WERI-Rb-1 (cell line): ENCODE data around the gene ZNF337.

ENCODE experiments used
- DNase-seq: peaks from one replicate; pipeline ENCODE4 v3.0.0-alpha.2; 2020
- H3K27ac ChIP-seq: fragments of 250-450 bp; sonication (Bioruptor Pico); 2 replicates; pipeline ENCODE4 v1.5.1; 2020; ENCODE audit warnings: mild to moderate bottlenecking, moderate library complexity
- H3K27me3 ChIP-seq: fragments of 250-450 bp; sonication (Bioruptor Pico); 2 replicates; pipeline ENCODE4 v1.5.1; 2021; ENCODE audit warnings: mild to moderate bottlenecking, low read depth, moderate library complexity; ENCODE audit not compliant: insufficient read depth, severe bottlenecking
- H3K36me3 ChIP-seq: fragments of 250-450 bp; sonication (Bioruptor Pico); 2 replicates; pipeline ENCODE4 v1.5.1; 2020; ENCODE audit warnings: mild to moderate bottlenecking, moderate library complexity
- H3K4me3 ChIP-seq: 2 replicates; pipeline ENCODE4 v1.5.1; 2011; ENCODE audit warnings: low read depth, mild to moderate bottlenecking, control low read depth, low read length
- H3K9me3 ChIP-seq: fragments of 250-450 bp; sonication (Bioruptor Pico); 2 replicates; pipeline ENCODE4 v1.5.1; 2021; ENCODE audit warnings: mild to moderate bottlenecking, moderate library complexity; ENCODE audit not compliant: severe bottlenecking
- CTCF ChIP-seq: IDR thresholded peaks from 2 replicates; pipeline ENCODE4 v1.5.1; 2011; ENCODE audit warnings: low read depth, mild to moderate bottlenecking, control low read depth, inconsistent platforms, low read length

Gene ZNF337

GRCh38 chr20:25739615-25740320 is 43.1 kb upstream of the ZNF337 start:
- Histone ChIP-seq H3K27me3 (no peaks in the 10 kb centered on the region), H3K27ac (no peak overlapping the region), H3K9me3 (no peaks in the 10 kb centered on the region), H3K4me3 (no peak overlapping the region), H3K36me3 (no peaks in the 10 kb centered on the region)
- no peak for TF ChIP-seq CTCF
- no peak for DNase-seq

GRCh38 chr20:25738198-25738597 is 41.5 kb upstream of the ZNF337 start:
- H3K27me3 ChIP-seq, result no peaks in the 10 kb centered on the region
- no peak for DNase-seq
- TF ChIP-seq CTCF, result no peak
- H3K4me3 ChIP-seq, result no peak overlapping the region
- H3K27ac ChIP-seq, result no peak overlapping the region
- H3K36me3 ChIP-seq, result no peaks in the 10 kb centered on the region
- H3K9me3 ChIP-seq, result no peaks in the 10 kb centered on the region

- H3K4me3 ChIP-seq, result no peak overlapping the region
- no peak for TF ChIP-seq CTCF
Observed at GRCh38 chr20:25733903-25734302, 37.2 kb upstream of the ZNF337 start.

GRCh38 chr20:25730862-25731261 is 34.2 kb upstream of the ZNF337 start:
- DNase-seq, result no peak
- no peak for TF ChIP-seq CTCF
- H3K9me3 ChIP-seq, result no peaks in the 10 kb centered on the region
- H3K36me3 ChIP-seq, result no peaks in the 10 kb centered on the region
- no peak overlapping the region for H3K27ac ChIP-seq
- H3K4me3 ChIP-seq, result no peak overlapping the region
- H3K27me3 ChIP-seq, result no peaks in the 10 kb centered on the region

More at GRCh38 chr20:25733903-25734302, 37.2 kb upstream of the ZNF337 start:
- no peak for DNase-seq
- no peaks in the 10 kb centered on the region for H3K27me3 ChIP-seq
- no peak overlapping the region for H3K27ac ChIP-seq
- no peaks in the 10 kb centered on the region for H3K36me3 ChIP-seq
- no peaks in the 10 kb centered on the region for H3K9me3 ChIP-seq

- no peak for TF ChIP-seq CTCF
- no peaks in the 10 kb centered on the region for H3K9me3 ChIP-seq
- H3K36me3 ChIP-seq, result no peaks in the 10 kb centered on the region
- no peak overlapping the region for H3K4me3 ChIP-seq
- no peak overlapping the region for H3K27ac ChIP-seq
- no peaks in the 10 kb centered on the region for H3K27me3 ChIP-seq
- no peak for DNase-seq
Observed at GRCh38 chr20:25726357-25726756, 29.7 kb upstream of the ZNF337 start.

GRCh38 chr20:25725639-25726038 is 29.0 kb upstream of the ZNF337 start:
- Histone ChIP-seq H3K27me3 (no peaks in the 10 kb centered on the region), H3K4me3 (no peak overlapping the region), H3K36me3 (no peaks in the 10 kb centered on the region), H3K9me3 (no peaks in the 10 kb centered on the region), H3K27ac (no peak overlapping the region)
- DNase-seq, result no peak
- no peak for TF ChIP-seq CTCF
